ENCODE results near the gene TRIP6. TPM values are rescaled to one million over a fixed set of nuclear protein-coding genes. Genes with fewer than 3 reads are reported as not detected.

TRIP6 gene
- total and polyA plus RNA-seq, 2 of the 8 experiments (the other 6 are each of a cell fraction or from before 2014, with no cell fraction given): 88.4 to 103 TPM

GRCh38 chr7:100837099-100837836 lies 29.9 kb upstream of the TRIP6 start (continued):
- TF ChIP-seq KDM1A (IDR thresholded peaks at IDR 0.05; ENCODE audit: borderline replicate concordance, low read length): peak; percentile 28; the same call in 1 of the 2 replicates
- no peak for TF ChIP-seq NANOG (IDR thresholded peaks at IDR 0.05; ENCODE audit: insufficient read depth, low read depth, low read length, poor library complexity, severe bottlenecking)
- no peak for TF ChIP-seq GTF2F1 (IDR thresholded peaks at IDR 0.05; ENCODE audit: borderline replicate concordance, low read depth, low read length)
- peak; percentile 43 for TF ChIP-seq ASH2L (IDR thresholded peaks at IDR 0.05; ENCODE audit: low read length)
- no peak for TF ChIP-seq RXRA (IDR thresholded peaks at IDR 0.05; ENCODE audit: insufficient read depth, low read depth, low read length)
- no peak; the same call in 1 of the 2 replicates for TF ChIP-seq BRCA1 (IDR thresholded peaks at IDR 0.05; ENCODE audit: low read depth, low read length)
- TF ChIP-seq KDM5A (IDR thresholded peaks at IDR 0.05; ENCODE audit: low read length): no peak
- peak; percentile 54; the same call in 1 of the 2 replicates for TF ChIP-seq CHD1 (IDR thresholded peaks at IDR 0.05; ENCODE audit: low read depth, low read length)
